Measurements from ENCODE around the gene ZNF445. TPM values are rescaled to one million over a fixed set of nuclear protein-coding genes. Genes with fewer than 3 reads are reported as not detected.
"Not testable (repeated sequence)": the region's sequence is repeated elsewhere in the genome, so short reads cannot be mapped to it uniquely, and the experiment has no call there.

The ZNF445 gene
- total and polyA plus RNA-seq, 2 donors (not counting 3 experiments of a cell fraction or from before 2014, with no cell fraction given), result 2.3 to 17.8 TPM

GRCh38 chr3:44468572-44469520, 8.6 kb downstream of the ZNF445 start:
- dilution Hi-C loops (cut with MboI; ENCODE audit: extremely low pct_ligation_motif_present, low sequenced_read_pairs), result no loop called here
- Histone ChIP-seq H2AFZ (ENCODE audit: low read depth, low read length) (no peak overlapping the region), H3K4me3 (replicated peaks in 1 of 3; ENCODE audit: insufficient read depth in 1 of 3, low read depth in 1 of 3, low read length in 3 of 3) (no peak overlapping the region), H3K36me3 (ENCODE audit: control insufficient read depth in 2 of 2, extremely low read depth in 1 of 2, insufficient read depth in 2 of 2, low read length in 2 of 2) (peaks cover 0 to 5% of the 10 kb centered on the region in 2 experiments), H3K9me3 (replicated peaks; ENCODE audit: control insufficient read depth, insufficient read depth, low read length) (no peaks in the 10 kb centered on the region), H3K4me2 (ENCODE audit: insufficient read depth, low read length) (no peak overlapping the region), H3K4me1 (ENCODE audit: control insufficient read depth, extremely low read depth, insufficient read depth, low read length) (no peaks in the 10 kb centered on the region), H3K79me2 (ENCODE audit: control insufficient read depth, insufficient read depth, low read length) (peaks cover 37% of the 10 kb centered on the region), H3K27ac (ENCODE audit: insufficient read depth, low read depth, low read length) (no peak overlapping the region), H3K9ac (replicated peaks; ENCODE audit: extremely low read depth, insufficient read depth, low read length) (no peak overlapping the region), H3K27me3 (ENCODE audit: control insufficient read depth in 2 of 2, insufficient read depth in 2 of 2, low read length in 2 of 2) (no peaks in the 10 kb centered on the region), H3K9me1 (replicated peaks; ENCODE audit: control insufficient read depth, extremely low read depth, insufficient read depth, low read length) (no peaks in the 10 kb centered on the region), H4K20me1 (replicated peaks; ENCODE audit: control insufficient read depth, extremely low read depth, insufficient read depth, low read length) (no peaks in the 10 kb centered on the region)
- intact Hi-C loops (cut with micrococcal nuclease), result no loop called here
- POLR2A ChIA-PET, result no interaction called here
- no peak for TF ChIP-seq EZH2 (IDR thresholded peaks at IDR 0.05; ENCODE audit: borderline replicate concordance, low read depth, low read length, severe bottlenecking)
- no peak for TF ChIP-seq MYC (IDR thresholded peaks at IDR 0.05; ENCODE audit: low read depth, low read length)
- TF ChIP-seq POLR2A (IDR thresholded peaks at IDR 0.05; ENCODE audit: low read depth, low read length), result no peak
- TF ChIP-seq, protein P1, sequence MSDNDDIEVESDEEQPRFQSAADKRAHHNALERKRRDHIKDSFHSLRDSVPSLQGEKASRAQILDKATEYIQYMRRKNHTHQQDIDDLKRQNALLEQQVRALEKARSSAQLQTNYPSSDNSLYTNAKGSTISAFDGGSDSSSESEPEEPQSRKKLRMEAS (IDR thresholded peaks at IDR 0.05; ENCODE audit: insufficient read depth, insufficient read length), result no peak
- no peak for TF ChIP-seq FOS (IDR thresholded peaks at IDR 0.05; ENCODE audit: borderline replicate concordance, insufficient read depth, low read length)
- TF ChIP-seq POLR2AphosphoS5 (IDR thresholded peaks at IDR 0.05; ENCODE audit: insufficient read depth, low read depth, low read length), result no peak
- TF ChIP-seq, protein P2, sequence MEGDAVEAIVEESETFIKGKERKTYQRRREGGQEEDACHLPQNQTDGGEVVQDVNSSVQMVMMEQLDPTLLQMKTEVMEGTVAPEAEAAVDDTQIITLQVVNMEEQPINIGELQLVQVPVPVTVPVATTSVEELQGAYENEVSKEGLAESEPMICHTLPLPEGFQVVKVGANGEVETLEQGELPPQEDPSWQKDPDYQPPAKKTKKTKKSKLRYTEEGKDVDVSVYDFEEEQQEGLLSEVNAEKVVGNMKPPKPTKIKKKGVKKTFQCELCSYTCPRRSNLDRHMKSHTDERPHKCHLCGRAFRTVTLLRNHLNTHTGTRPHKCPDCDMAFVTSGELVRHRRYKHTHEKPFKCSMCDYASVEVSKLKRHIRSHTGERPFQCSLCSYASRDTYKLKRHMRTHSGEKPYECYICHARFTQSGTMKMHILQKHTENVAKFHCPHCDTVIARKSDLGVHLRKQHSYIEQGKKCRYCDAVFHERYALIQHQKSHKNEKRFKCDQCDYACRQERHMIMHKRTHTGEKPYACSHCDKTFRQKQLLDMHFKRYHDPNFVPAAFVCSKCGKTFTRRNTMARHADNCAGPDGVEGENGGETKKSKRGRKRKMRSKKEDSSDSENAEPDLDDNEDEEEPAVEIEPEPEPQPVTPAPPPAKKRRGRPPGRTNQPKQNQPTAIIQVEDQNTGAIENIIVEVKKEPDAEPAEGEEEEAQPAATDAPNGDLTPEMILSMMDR (IDR thresholded peaks at IDR 0.05; ENCODE audit: extremely low read depth in 1 of 2, insufficient read depth in 1 of 2, low read depth in 1 of 2, low read length in 2 of 2), result no peak
- TF ChIP-seq JUN (IDR thresholded peaks at IDR 0.05; ENCODE audit: borderline replicate concordance, insufficient read depth, insufficient read length, low read depth), result no peak
- no peak for TF ChIP-seq GATA2 (IDR thresholded peaks at IDR 0.05; ENCODE audit: insufficient read depth, insufficient read length, low read depth, low read length)
- no TSS peak for BruUV-seq (replicated peaks)
- FAIRE-seq (no peak), DNase-seq (ENCODE audit: low read depth, low spot score) (no peak)
- CTCF ChIA-PET, result no interaction called here

DNA sequence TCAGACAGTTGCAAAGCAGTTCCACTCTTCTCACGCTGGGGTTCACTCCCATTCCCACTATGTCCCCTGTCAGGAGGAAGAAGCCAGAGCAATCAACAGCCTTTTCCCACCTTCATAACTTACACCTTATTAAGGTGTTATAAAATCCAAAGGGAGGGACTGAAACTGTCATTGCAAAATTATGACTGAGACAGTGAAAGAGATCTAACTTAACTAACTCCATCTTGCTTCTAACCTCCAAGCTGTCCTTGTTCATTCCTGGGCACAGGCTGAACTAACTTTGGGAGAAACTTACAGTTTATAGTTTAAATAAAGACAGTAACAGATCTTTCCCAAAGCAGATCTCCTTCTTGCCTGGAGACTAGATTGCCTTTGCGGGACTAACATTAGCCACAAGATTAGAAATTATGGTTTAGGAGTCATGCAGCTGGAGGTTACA, 9.4 kb downstream of the ZNF445 start:
- H3K79me2 ChIP-seq (ENCODE audit: control insufficient read depth, insufficient read depth, low read length), result peaks cover 32% of the 10 kb centered on the region
- dilution Hi-C loops (cut with MboI; ENCODE audit: extremely low pct_ligation_motif_present, low sequenced_read_pairs); H3K36me3 ChIP-seq (ENCODE audit: control insufficient read depth in 2 of 2, extremely low read depth in 1 of 2, insufficient read depth in 2 of 2, low read length in 2 of 2); POLR2A ChIA-PET; H4K20me1 ChIP-seq (replicated peaks; ENCODE audit: control insufficient read depth, extremely low read depth, insufficient read depth, low read length); H3K27ac ChIP-seq (ENCODE audit: insufficient read depth, low read depth, low read length); DNase-seq (ENCODE audit: low read depth, low spot score); H3K4me2 ChIP-seq (ENCODE audit: insufficient read depth, low read length); H3K27me3 ChIP-seq (ENCODE audit: control insufficient read depth in 2 of 2, insufficient read depth in 2 of 2, low read length in 2 of 2); H3K4me3 ChIP-seq (replicated peaks in 1 of 3; ENCODE audit: insufficient read depth in 1 of 3, low read depth in 1 of 3, low read length in 3 of 3); H2AFZ ChIP-seq (ENCODE audit: low read depth, low read length); H3K4me1 ChIP-seq (ENCODE audit: control insufficient read depth, extremely low read depth, insufficient read depth, low read length); H3K9me1 ChIP-seq (replicated peaks; ENCODE audit: control insufficient read depth, extremely low read depth, insufficient read depth, low read length); H3K9ac ChIP-seq (replicated peaks; ENCODE audit: extremely low read depth, insufficient read depth, low read length); H3K9me3 ChIP-seq (replicated peaks; ENCODE audit: control insufficient read depth, insufficient read depth, low read length); FAIRE-seq; intact Hi-C loops (cut with micrococcal nuclease); CTCF ChIA-PET; BruUV-seq (replicated peaks): not testable (repeated sequence)

Data from endothelial cell of umbilical vein (primary cell).